Omental fat pad (tissue), 4 donors: ENCODE results near the gene ADCY9. TPM values are rescaled to one million over a fixed set of nuclear protein-coding genes. Genes with fewer than 3 reads are reported as not detected.
"Not testable (repeated sequence)": the region's sequence is repeated elsewhere in the genome, so short reads cannot be mapped to it uniquely, and the experiment has no call there.

ENCODE experiments used
- ATAC-seq: fragments of 150-250 bp; one replicate; pipeline ENCODE4 v1.9.1; 2016; ENCODE audit warnings: mild to moderate bottlenecking, moderate library complexity; ENCODE audit not compliant: low FRiP score
- DNase-seq: peaks from one replicate; pipeline ENCODE4 v3.0.0-alpha.2; 2019; ENCODE audit warnings: low spot score
- total RNA-seq, 4 donors: library from RNA; depleted of rRNA; stranded (reverse); fragments of >200 nt; gene quantifications; one replicate each; pipeline ENCODE4 v1.1.0, GENCODE V29; 2016
- TF ChIP-seq, protein P1 (sequence below), 3 donors: fragments of 450-650 bp; IDR thresholded peaks; one replicate each; pipeline ENCODE4 v1.5.1; 2016 to 2017; ENCODE audit warnings: antibody characterized with exemption in 3 of 3, mild to moderate bottlenecking in 3 of 3, moderate library complexity in 2 of 3

ADCY9 gene
- total RNA-seq, 4 donors from 2014 or later, result 8.5 to 16.6 (median 11.5) TPM

DNA sequence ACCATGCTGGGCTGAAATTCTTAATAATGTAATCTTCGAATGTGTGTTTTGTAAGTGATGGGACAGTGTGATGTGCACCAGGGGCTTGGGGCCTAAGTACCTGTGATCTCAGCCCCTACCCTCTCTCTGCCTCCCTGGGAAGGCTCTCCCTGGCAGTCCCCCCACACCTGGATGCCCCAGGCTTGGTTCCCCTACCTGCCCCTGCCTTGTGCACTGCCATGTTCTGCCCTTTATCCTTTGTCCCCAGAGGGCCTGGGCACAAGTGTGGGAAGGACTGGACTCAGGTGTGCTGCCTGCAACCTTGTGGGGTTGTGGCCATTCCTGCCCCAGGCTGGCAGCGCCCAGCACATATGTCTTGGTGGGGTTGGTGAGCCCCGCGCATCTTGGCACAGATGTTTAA, 180.3 kb downstream of the ADCY9 start:
- no peak for DNase-seq
- peak; percentile 37 for ATAC-seq
- TF ChIP-seq, protein P1, sequence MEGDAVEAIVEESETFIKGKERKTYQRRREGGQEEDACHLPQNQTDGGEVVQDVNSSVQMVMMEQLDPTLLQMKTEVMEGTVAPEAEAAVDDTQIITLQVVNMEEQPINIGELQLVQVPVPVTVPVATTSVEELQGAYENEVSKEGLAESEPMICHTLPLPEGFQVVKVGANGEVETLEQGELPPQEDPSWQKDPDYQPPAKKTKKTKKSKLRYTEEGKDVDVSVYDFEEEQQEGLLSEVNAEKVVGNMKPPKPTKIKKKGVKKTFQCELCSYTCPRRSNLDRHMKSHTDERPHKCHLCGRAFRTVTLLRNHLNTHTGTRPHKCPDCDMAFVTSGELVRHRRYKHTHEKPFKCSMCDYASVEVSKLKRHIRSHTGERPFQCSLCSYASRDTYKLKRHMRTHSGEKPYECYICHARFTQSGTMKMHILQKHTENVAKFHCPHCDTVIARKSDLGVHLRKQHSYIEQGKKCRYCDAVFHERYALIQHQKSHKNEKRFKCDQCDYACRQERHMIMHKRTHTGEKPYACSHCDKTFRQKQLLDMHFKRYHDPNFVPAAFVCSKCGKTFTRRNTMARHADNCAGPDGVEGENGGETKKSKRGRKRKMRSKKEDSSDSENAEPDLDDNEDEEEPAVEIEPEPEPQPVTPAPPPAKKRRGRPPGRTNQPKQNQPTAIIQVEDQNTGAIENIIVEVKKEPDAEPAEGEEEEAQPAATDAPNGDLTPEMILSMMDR (IDR thresholded peaks at IDR 0.05), result no peak

DNA sequence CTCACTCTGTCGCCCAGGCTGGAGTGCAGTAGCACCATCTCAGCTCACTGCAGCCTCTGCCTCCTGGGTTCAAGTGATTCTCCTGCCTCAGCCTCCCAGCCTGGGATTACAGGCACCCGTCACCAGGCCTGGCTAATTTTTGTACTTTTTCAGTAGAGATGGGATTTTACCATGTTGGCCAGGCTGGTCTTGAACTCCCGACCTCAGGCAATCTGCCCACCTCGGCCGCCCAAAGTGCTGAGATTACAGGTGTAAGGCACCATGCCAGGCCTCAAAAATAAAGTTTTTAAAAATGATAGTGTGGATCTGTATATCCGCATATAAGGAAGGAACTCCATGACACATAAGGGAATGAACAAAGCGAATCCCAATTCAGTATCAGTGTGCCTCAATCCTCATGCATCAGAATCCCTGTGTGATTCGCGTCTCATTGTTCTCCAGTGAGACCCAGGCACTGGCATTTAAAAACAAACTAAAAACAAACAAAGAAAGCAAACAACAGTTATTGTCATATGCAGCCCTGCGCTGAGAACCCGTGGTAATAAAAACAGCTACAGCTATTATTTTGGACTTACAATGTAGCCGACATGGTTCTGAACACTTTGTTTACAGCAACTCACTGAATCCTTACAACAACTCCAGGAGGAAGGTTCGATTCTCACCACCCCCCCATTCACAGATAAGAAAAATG, 181.6 kb downstream of the ADCY9 start:
- no peak for ATAC-seq
- TF ChIP-seq, protein P1 (IDR thresholded peaks at IDR 0.05), result no peak
- DNase-seq, result no peak

DNA sequence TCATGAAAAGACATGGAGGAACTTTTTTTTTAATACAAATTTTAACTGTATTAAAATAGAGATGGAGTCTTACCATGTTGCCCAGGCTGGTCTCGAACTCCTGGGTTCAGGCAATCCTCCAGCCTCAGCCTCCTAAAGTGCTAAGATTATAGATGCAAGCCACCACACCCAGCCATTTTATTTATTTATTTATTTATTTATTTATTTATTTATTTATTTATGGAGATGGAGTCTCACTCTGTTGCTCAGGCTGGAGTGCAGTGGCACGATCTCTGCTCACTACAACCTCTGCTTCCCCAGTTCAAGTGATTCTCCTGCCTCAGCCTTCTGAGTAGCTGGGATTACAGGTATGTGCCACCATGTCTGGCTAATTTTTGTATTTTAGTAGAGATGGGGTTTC, 189.1 kb downstream of the ADCY9 start:
- DNase-seq, ATAC-seq: not testable (repeated sequence)

DNA sequence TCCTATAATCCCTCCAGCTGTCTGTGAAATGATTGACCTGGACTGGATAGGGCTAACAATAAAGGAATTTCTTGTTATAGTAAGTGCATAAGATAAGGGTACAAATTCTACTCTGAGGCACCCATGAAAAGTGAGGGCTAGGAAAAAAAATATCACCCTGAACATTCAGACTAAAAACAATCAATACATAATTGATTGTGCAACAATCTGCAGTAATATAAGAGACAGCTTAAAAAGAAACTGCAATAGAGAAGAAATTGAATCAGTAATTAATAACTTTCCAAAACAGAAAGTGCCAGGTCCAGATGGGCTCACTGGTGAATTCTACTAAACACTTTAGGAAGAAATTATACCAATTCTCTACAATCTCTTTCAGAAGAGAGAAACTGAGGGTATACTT, 191.5 kb downstream of the ADCY9 start:
- DNase-seq (no peak), ATAC-seq (no peak)
- TF ChIP-seq, protein P1 (IDR thresholded peaks at IDR 0.05), result no peak

DNA sequence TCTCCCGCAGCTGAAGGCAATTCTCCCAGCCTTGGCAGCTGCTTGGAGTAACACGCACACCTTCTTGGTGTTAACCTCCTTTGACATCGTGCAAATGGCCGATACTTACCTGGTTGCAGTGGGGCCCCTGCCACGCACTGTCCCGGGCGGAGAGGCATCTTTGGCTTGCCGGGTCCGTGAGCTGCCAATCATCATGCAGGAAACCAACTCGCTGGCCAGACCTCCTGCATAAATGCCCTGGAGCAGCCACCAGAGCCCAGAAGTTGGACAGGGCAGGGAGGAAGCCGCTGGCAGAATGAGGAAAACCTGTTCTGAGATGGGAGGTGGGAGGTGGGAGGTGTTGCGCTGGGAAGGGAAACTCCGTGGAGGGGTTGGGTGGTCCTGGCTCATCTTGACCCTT, 194.0 kb downstream of the ADCY9 start:
- TF ChIP-seq, protein P1 (IDR thresholded peaks at IDR 0.05), result no peak
- no peak for ATAC-seq
- DNase-seq, result no peak

DNA sequence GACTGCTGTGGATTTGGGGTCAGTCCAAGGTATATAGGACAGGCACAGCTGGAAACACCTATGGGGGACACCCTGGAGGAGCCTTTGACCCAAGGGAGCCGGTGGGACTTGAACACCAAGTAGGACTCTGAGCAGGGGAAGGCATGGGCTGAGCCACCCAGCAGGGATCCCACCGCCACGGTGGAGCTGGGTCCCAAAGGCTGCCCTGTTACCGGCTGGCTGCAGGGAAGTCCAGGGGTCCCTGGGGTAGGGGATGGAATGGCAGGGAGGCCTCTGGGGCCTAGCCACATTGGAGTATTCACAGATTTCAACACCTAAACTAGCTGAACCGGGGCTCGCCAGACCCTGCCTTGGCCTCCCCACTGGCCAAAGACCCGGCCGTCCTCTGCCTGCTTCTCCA, 196.0 kb downstream of the ADCY9 start:
- ATAC-seq (no peak), DNase-seq (no peak)
- TF ChIP-seq, protein P1 (IDR thresholded peaks at IDR 0.05), result no peak

DNA sequence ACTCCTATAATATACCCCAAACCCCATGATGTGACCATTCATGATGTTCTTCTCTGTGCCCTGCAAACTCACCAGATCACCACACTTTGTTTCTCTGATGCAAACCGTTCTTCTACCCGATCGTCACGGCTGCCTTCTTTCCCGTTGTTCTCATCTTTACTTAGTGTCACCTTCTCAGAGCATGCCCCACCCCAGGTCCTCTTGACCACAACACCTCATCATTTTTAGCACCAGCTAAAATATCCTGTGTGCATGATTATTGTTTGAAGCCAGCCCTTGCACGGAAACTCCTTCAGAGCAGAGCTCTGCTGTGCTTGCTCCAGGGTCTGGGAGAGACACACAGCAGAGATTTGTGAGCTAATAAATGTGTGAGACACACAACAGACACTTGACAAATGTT, 196.8 kb downstream of the ADCY9 start:
- TF ChIP-seq, protein P1 (IDR thresholded peaks at IDR 0.05), result no peak
- DNase-seq, result no peak
- no peak for ATAC-seq
